ENCODE data around the gene MAP4K3.

DNA sequence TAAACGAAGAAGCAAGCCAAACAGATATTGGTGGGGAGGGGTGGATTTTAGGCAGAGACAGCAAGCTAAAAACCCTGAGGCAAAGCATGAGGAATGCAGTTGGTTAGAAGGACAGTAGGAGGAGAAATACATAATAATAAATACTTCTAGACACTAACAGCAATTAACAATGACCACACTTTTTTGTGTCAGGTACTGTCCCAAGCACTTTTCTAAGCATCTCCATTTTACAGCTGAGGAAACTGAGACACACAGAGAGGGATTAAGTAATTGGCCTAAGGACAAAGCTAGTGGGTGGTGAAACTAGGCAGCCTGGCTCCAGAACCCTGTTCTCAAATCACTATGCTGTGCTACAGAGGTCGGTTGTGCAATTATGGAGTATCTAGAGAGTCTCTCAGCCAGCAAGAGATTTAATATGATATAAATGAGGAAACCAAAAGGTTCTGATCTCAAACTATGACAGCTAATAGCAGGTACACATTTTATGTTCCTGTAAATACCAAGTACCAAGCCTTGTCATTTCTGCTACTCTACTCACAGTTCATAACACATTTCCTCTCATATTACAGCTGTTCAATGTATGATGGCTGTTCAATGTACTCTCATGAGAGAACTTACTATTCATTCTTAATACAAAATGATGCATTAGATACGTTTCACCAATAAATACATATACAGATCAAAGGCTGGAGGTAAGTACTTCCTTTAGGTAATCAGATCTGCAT, 5.3 kb downstream of the MAP4K3 start:
- TF ChIP-seq CREM (IDR thresholded peaks at IDR 0.05; ENCODE audit: low read depth) (no peak), CBFA2T3 (IDR thresholded peaks at IDR 0.05) (no peak), FOXM1 (IDR thresholded peaks at IDR 0.05; ENCODE audit: low read depth) (no peak), FOXM1 (CRISPR knock-in tag; IDR thresholded peaks at IDR 0.05; ENCODE audit: low read depth) (no peak), NFE2 (IDR thresholded peaks at IDR 0.05; ENCODE audit: low read depth) (no peak)
- TF ChIP-seq, protein P1, sequence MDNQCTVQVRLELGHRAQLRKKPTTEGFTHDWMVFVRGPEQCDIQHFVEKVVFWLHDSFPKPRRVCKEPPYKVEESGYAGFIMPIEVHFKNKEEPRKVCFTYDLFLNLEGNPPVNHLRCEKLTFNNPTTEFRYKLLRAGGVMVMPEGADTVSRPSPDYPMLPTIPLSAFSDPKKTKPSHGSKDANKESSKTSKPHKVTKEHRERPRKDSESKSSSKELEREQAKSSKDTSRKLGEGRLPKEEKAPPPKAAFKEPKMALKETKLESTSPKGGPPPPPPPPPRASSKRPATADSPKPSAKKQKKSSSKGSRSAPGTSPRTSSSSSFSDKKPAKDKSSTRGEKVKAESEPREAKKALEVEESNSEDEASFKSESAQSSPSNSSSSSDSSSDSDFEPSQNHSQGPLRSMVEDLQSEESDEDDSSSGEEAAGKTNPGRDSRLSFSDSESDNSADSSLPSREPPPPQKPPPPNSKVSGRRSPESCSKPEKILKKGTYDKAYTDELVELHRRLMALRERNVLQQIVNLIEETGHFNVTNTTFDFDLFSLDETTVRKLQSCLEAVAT (IDR thresholded peaks at IDR 0.05): no peak
